Activated CD4-positive, alpha-beta T cell treated with anti-CD3 and anti-CD28 coated beads for 36 hours (primary cell): Measurements from ENCODE around the gene CNTNAP2. TPM values are rescaled to one million over a fixed set of nuclear protein-coding genes. Genes with fewer than 3 reads are reported as not detected.
"Not testable (repeated sequence)": the region's sequence is repeated elsewhere in the genome, so short reads cannot be mapped to it uniquely, and the experiment has no call there.

Experiments
- ATAC-seq: fragments of 200-7000 bp; cut with Tn5 transposase; one replicate; pipeline ENCODE4 v1.10.0; 2021; ENCODE audit warnings: mild to moderate bottlenecking, moderate library complexity
- CTCF ChIA-PET: fragments of 350-600 bp; sonication (Branson Sonifier 250); formaldehyde crosslinking; loops from one replicate; lab custom pipeline; 2021; ENCODE audit warnings: antibody characterized with exemption; lab: Charles Lee
- POLR2A ChIA-PET: fragments of 350-600 bp; sonication (Branson Sonifier 250); formaldehyde crosslinking; loops from one replicate; lab custom pipeline; 2021; ENCODE audit warnings: antibody characterized with exemption, inconsistent platforms; lab: Charles Lee
- DNase-seq: peaks from one replicate; pipeline ENCODE4 v3.0.0-alpha.2; 2020
- H3K27ac Mint-ChIP-seq: one replicate; pipeline ENCODE4 v1.8.0; 2021; ENCODE audit warnings: mixed read lengths
- H3K27me3 Mint-ChIP-seq: one replicate; pipeline ENCODE4 v1.8.0; 2021; ENCODE audit warnings: mixed read lengths
- H3K36me3 Mint-ChIP-seq: one replicate; pipeline ENCODE4 v1.8.0; 2021; ENCODE audit warnings: low read depth, mixed read lengths
- H3K4me1 Mint-ChIP-seq: one replicate; pipeline ENCODE4 v1.8.0; 2021; ENCODE audit warnings: mixed read lengths
- H3K4me3 Mint-ChIP-seq: one replicate; pipeline ENCODE4 v1.8.0; 2021; ENCODE audit warnings: mild to moderate bottlenecking, moderate library complexity, mixed read lengths
- H3K9me3 Mint-ChIP-seq: one replicate; pipeline ENCODE4 v1.8.0; 2021; ENCODE audit warnings: low read depth, mixed read lengths
- intact Hi-C, 2 experiments: fragments of 100-400 bp; cut with DNase I in 1 of 2; cut with micrococcal nuclease in 1 of 2; formaldehyde crosslinking; loops; one replicate each; pipeline versions ENCODE4 v1.14.2 to v1.15.1; 2022 to 2024; cut with DNase I, micrococcal nuclease
- total RNA-seq, 2 experiments: library from RNA; stranded (reverse); gene quantifications; one replicate each; pipeline ENCODE4 v1.2.3, GENCODE V29; 2021

Gene CNTNAP2
- total RNA-seq, 2 experiments from 2014 or later, result not detected

- H3K27me3 Mint-ChIP-seq, result no peaks in the 10 kb centered on the region
- no peak for ATAC-seq
- ChIA-PET CTCF (no interaction called here), POLR2A (no interaction called here)
- no peak overlapping the region for H3K4me3 Mint-ChIP-seq
- no peaks in the 10 kb centered on the region for H3K4me1 Mint-ChIP-seq
- no peaks in the 10 kb centered on the region for H3K36me3 Mint-ChIP-seq
- H3K9me3 Mint-ChIP-seq, result no peaks in the 10 kb centered on the region
- no peak for DNase-seq
- no peak overlapping the region for H3K27ac Mint-ChIP-seq
- intact Hi-C loops, result no loop called here
Measured at GRCh38 chr7:148044173-148044572, 1927.6 kb downstream of the CNTNAP2 start.

- H3K27me3 Mint-ChIP-seq, result no peaks in the 10 kb centered on the region
- H3K4me1 Mint-ChIP-seq, result no peaks in the 10 kb centered on the region
- no peaks in the 10 kb centered on the region for H3K36me3 Mint-ChIP-seq
- H3K4me3 Mint-ChIP-seq, result no peak overlapping the region
- POLR2A ChIA-PET, result no interaction called here
- no peaks in the 10 kb centered on the region for H3K9me3 Mint-ChIP-seq
- CTCF ChIA-PET, result no interaction called here
- DNase-seq (no peak), ATAC-seq (no peak)
- H3K27ac Mint-ChIP-seq, result no peak overlapping the region
- intact Hi-C loops, result no loop called here
Measured at GRCh38 chr7:148045521-148045920, 1928.9 kb downstream of the CNTNAP2 start.

- ATAC-seq, result no peak
- no peak for DNase-seq
- H3K4me3 Mint-ChIP-seq, result no peak overlapping the region
- ChIA-PET POLR2A (no interaction called here), CTCF (no interaction called here)
- H3K27me3 Mint-ChIP-seq, result no peaks in the 10 kb centered on the region
- H3K36me3 Mint-ChIP-seq, result no peaks in the 10 kb centered on the region
- H3K9me3 Mint-ChIP-seq, result no peaks in the 10 kb centered on the region
- intact Hi-C loops, result no loop called here
- no peak overlapping the region for H3K27ac Mint-ChIP-seq
- H3K4me1 Mint-ChIP-seq, result no peaks in the 10 kb centered on the region
Measured at GRCh38 chr7:148049068-148049467, 1932.5 kb downstream of the CNTNAP2 start.

DNA sequence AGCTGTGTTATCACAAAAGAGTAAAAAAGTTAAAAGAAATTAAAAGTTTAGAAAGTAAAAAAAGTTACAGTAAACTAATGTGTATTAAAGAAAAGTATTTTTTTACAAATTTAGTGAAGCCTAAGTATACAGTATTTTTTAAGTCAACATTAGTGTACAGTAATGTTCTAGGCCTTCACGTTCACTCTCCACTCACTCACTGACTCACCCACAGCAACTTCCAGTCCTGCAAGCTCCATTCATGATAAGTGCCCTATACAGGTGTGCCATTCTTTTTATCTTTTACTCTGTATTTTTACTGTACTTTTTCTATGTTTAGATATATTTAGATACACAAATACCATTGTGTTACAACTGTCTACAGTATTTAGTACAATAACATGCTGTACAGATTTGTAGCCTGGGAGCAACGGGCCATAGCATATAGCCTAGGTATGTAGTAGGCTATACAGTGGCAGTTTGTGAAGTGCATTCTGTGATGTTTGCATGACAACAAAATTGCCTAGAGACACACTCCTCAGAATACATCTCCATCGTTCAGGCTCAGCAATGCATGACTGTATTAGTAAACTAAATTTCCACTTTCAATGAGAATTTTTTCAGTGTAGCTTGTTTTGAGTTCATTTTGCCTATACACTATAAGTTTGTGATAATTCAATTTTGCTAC, 1934.0 kb downstream of the CNTNAP2 start:
- ChIA-PET POLR2A (no interaction called here), CTCF (no interaction called here)
- Mint-ChIP-seq H3K4me1 (no peaks in the 10 kb centered on the region), H3K36me3 (no peaks in the 10 kb centered on the region), H3K4me3 (no peak overlapping the region), H3K27ac (no peak overlapping the region), H3K9me3 (no peaks in the 10 kb centered on the region), H3K27me3 (no peaks in the 10 kb centered on the region)
- DNase-seq (no peak), ATAC-seq (no peak)
- intact Hi-C loops, result no loop called here

GRCh38 chr7:148056406-148056805, 1939.8 kb downstream of the CNTNAP2 start:
- Mint-ChIP-seq H3K27ac (no peak overlapping the region), H3K9me3 (no peaks in the 10 kb centered on the region), H3K4me3 (no peak overlapping the region), H3K27me3 (no peaks in the 10 kb centered on the region), H3K36me3 (no peaks in the 10 kb centered on the region), H3K4me1 (no peaks in the 10 kb centered on the region)
- ChIA-PET CTCF (interaction anchor here (0.6 kb wide), 1 partner anchor 68 kb away, joined by 3 read pairs; no protein-coding TSS in a partner anchor), POLR2A (no interaction called here)
- DNase-seq (no peak), ATAC-seq (no peak)
- intact Hi-C loops, result no loop called here

GRCh38 chr7:148058092-148058491, 1941.5 kb downstream of the CNTNAP2 start:
- POLR2A ChIA-PET, result no interaction called here
- DNase-seq (no peak), ATAC-seq (no peak)
- no peak overlapping the region for H3K4me3 Mint-ChIP-seq
- intact Hi-C loops, result no loop called here
- no peak overlapping the region for H3K27ac Mint-ChIP-seq
- H3K4me1 Mint-ChIP-seq, result no peaks in the 10 kb centered on the region
- H3K9me3 Mint-ChIP-seq, result no peaks in the 10 kb centered on the region
- H3K27me3 Mint-ChIP-seq, result no peaks in the 10 kb centered on the region
- H3K36me3 Mint-ChIP-seq, result no peaks in the 10 kb centered on the region
- CTCF ChIA-PET, result interaction anchor here (0.5 kb wide), 1 partner anchor 280 kb away, joined by 5 read pairs; no protein-coding TSS in a partner anchor

DNA sequence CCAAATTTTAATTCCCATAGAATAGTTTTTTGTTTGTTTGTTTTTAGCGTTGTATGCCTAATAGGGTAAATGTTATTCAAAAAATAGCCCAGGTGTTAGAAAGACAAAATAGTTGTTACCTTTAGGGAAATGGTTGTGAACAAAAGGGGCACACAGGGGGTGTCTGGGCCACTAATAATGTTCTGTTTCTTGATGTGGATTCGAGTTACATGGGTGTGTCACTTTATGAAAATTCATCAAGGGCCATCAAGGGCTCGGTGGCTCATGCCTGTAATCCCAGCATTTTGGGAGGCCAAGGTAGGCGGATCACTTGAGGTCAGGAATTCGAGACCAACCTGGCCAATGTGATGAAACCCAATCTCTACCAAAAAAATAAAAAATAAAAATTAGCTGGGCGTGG, 1942.2 kb downstream of the CNTNAP2 start:
- Mint-ChIP-seq H3K4me1 (no peaks in the 10 kb centered on the region), H3K36me3 (no peaks in the 10 kb centered on the region), H3K27me3 (no peaks in the 10 kb centered on the region), H3K9me3 (no peaks in the 10 kb centered on the region), H3K27ac (no peak overlapping the region), H3K4me3 (no peak overlapping the region)
- DNase-seq (no peak), ATAC-seq (no peak)
- intact Hi-C loops, result no loop called here
- ChIA-PET POLR2A (no interaction called here), CTCF (no interaction called here)

DNA sequence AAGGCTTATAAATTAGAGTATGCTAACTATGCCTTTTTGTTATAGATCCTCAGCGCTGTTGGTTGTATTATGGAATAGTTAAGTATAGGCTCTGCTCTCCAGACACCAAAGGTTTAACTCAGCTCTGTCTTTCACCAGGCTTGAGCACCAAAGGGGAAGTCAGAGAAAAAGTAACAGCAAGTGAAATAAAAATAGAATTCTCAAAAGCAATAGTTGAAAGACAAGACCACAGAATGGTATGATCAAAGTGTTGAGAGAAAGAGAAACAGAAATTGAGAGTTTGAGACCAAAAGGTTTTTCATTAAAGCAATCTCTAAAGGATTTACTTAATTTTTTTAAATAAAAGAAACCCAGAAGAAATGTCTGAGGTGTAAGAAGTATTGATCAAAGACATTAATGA, 1944.1 kb downstream of the CNTNAP2 start:
- no peak overlapping the region for H3K4me3 Mint-ChIP-seq
- ChIA-PET CTCF (no interaction called here), POLR2A (no interaction called here)
- H3K36me3 Mint-ChIP-seq, result no peaks in the 10 kb centered on the region
- no peaks in the 10 kb centered on the region for H3K27me3 Mint-ChIP-seq
- intact Hi-C loops, result no loop called here
- no peak overlapping the region for H3K27ac Mint-ChIP-seq
- DNase-seq (no peak), ATAC-seq (no peak)
- H3K9me3 Mint-ChIP-seq, result peaks cover 3% of the 10 kb centered on the region
- no peaks in the 10 kb centered on the region for H3K4me1 Mint-ChIP-seq

GRCh38 chr7:148078111-148078510, 1961.5 kb downstream of the CNTNAP2 start:
- CTCF ChIA-PET, H3K27me3 Mint-ChIP-seq, H3K36me3 Mint-ChIP-seq, DNase-seq, H3K4me3 Mint-ChIP-seq, H3K27ac Mint-ChIP-seq, H3K9me3 Mint-ChIP-seq, H3K4me1 Mint-ChIP-seq, intact Hi-C loops, ATAC-seq: not testable (repeated sequence)
- POLR2A ChIA-PET, result interaction anchor here (0.6 kb wide), 1 partner anchor 11 kb away, joined by 3 read pairs; no protein-coding TSS in a partner anchor

- H3K9me3 Mint-ChIP-seq, result no peaks in the 10 kb centered on the region
- no peaks in the 10 kb centered on the region for H3K36me3 Mint-ChIP-seq
- intact Hi-C loops, result no loop called here
- H3K4me3 Mint-ChIP-seq, result no peak overlapping the region
- ChIA-PET CTCF (no interaction called here), POLR2A (no interaction called here)
- no peak overlapping the region for H3K27ac Mint-ChIP-seq
- ATAC-seq (no peak), DNase-seq (no peak)
- H3K4me1 Mint-ChIP-seq, result no peaks in the 10 kb centered on the region
- H3K27me3 Mint-ChIP-seq, result peaks cover 5% of the 10 kb centered on the region
Measured at GRCh38 chr7:148079206-148080080, 1962.8 kb downstream of the CNTNAP2 start.

GRCh38 chr7:148083448-148083847, 1966.8 kb downstream of the CNTNAP2 start:
- H3K9me3 Mint-ChIP-seq, result no peaks in the 10 kb centered on the region
- ATAC-seq (no peak), DNase-seq (no peak)
- H3K4me3 Mint-ChIP-seq, result no peak overlapping the region
- H3K4me1 Mint-ChIP-seq, result no peaks in the 10 kb centered on the region
- ChIA-PET CTCF (no interaction called here), POLR2A (no interaction called here)
- intact Hi-C loops, result no loop called here
- H3K27me3 Mint-ChIP-seq, result peaks cover 12% of the 10 kb centered on the region
- no peaks in the 10 kb centered on the region for H3K36me3 Mint-ChIP-seq
- H3K27ac Mint-ChIP-seq, result no peak overlapping the region

- DNase-seq (peak; percentile 49), ATAC-seq (no peak)
- Mint-ChIP-seq H3K27ac (no peak overlapping the region), H3K9me3 (no peaks in the 10 kb centered on the region), H3K4me3 (no peak overlapping the region), H3K36me3 (no peaks in the 10 kb centered on the region), H3K27me3 (peaks cover 12% of the 10 kb centered on the region), H3K4me1 (no peaks in the 10 kb centered on the region)
- POLR2A ChIA-PET, result no interaction called here
- intact Hi-C loops, result loop anchor here in 1 of 2 experiments (1.0 kb wide), 3 partner anchors 179 to 839 kb away; no protein-coding TSS in a partner anchor
- CTCF ChIA-PET, result no interaction called here
Measured at GRCh38 chr7:148084138-148084537, 1967.5 kb downstream of the CNTNAP2 start.
